Muscle layer of duodenum (tissue), 2 donors: ENCODE data around the gene ACTL10.

Experiments
- H3K27ac ChIP-seq: one replicate; pipeline ENCODE4 v1.7.0; 2013; ENCODE audit warnings: mild to moderate bottlenecking, low read length
- H3K27me3 ChIP-seq: one replicate; pipeline ENCODE4 v1.7.0; 2013; ENCODE audit warnings: low read depth, mild to moderate bottlenecking, control low read depth, low read length
- H3K36me3 ChIP-seq, 2 donors: one replicate each; pipeline ENCODE4 v1.7.0; 2013; ENCODE audit warnings: low read length in 2 of 2, control low read depth in 1 of 2, mild to moderate bottlenecking in 1 of 2; ENCODE audit not compliant: insufficient read depth in 2 of 2, control insufficient read depth in 1 of 2
- H3K4me1 ChIP-seq, 2 donors: one replicate each; pipeline ENCODE4 v1.7.0; 2013; ENCODE audit warnings: low read length in 2 of 2, mild to moderate bottlenecking in 2 of 2, control low read depth in 1 of 2, moderate library complexity in 1 of 2; ENCODE audit not compliant: insufficient read depth in 2 of 2, control insufficient read depth in 1 of 2
- H3K4me3 ChIP-seq, 2 donors: one replicate each; pipeline ENCODE4 v1.7.0; 2013; ENCODE audit warnings: low read length in 2 of 2, low read depth in 1 of 2, mild to moderate bottlenecking in 1 of 2
- H3K9me3 ChIP-seq, 2 donors: one replicate each; pipeline ENCODE4 v1.7.0; 2013; ENCODE audit warnings: low read length in 2 of 2, control low read depth in 1 of 2, mild to moderate bottlenecking in 1 of 2; ENCODE audit not compliant: control insufficient read depth in 1 of 2
- donor health status: healthy.

Gene ACTL10

DNA sequence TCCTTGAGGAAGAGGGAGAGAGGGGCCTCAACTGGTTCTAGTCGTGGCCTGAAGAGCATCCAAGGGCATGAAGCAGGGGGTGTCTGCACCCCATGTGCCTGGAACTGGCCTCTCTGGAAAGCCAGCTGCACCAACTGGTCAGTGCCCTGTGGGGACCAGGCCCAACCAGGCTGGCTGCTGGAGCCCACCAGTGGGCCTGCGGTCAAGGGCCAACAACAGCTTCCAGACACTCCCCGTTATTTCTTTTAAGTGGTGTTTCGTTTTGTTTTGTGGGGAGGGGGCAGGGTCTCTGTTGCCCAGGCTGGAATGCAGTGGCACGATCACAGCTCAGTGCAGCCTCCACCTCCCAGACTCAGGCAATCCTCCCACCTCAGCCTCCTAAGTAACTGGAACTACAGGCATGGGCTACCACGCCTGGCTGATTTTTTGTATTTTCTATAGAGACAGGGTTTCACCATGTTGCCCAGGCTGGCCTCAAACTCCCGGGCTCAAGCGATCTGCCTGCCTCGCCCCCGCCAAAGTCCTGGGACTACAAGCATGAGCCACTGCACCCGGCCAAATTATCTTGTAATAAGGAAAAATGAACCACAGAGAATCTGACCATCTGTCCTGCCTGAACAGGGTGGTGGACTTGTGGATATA is 16.5 kb upstream of the ACTL10 start:
- Histone ChIP-seq H3K27ac (no peak overlapping the region), H3K4me1 (peaks cover 11 to 25% of the 10 kb centered on the region in 2 donors)

DNA sequence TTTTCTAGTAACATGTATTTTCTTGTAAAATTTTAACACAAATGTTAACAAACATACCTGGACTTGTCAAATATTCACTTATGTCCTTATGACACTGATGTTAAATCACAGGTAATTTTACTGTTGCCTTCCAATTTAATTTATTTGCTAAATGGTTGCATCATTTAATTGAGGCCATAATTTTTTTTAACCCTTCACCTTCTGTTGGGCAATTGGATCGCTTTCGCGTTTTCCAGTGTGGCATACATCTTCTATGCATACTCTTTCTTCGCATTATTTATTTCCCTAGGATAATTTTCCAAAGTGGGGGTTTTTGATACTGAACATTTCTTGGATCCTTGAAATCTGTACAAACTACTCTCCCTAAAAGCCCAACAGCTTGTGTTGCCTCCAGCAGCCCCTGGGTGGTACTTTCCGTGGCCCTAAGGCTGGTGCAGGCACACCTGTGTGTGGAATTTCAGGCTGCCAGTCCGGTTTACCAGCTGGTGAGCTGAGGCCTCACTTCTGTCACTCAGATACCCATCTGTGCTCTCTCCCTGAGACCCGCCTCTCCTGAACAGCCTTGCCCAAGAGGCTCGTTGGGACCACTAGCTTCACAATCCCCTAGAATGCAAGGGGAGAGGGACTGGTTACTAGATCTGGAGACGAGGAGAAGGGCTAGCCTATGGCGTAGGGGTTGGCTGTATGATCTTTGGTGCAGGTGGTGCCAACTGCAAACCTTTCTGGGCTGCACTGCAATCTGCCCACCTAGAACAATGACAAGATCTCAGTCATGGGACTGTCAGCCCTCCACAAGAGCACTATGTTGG is 15.8 kb upstream of the ACTL10 start:
- H3K4me1 ChIP-seq, result peaks cover 11 to 25% of the 10 kb centered on the region in 2 donors
- H3K9me3 ChIP-seq, result no peaks in the 10 kb centered on the region
- peaks cover 0 to under 1% of the 10 kb centered on the region in 2 donors for H3K36me3 ChIP-seq
- H3K27me3 ChIP-seq, result no peaks in the 10 kb centered on the region
- no peak overlapping the region for H3K4me3 ChIP-seq
- no peak overlapping the region for H3K27ac ChIP-seq

More for the DNA sequence above, 16.5 kb upstream of the ACTL10 start:
- H3K4me3 ChIP-seq, result no peak overlapping the region
- H3K9me3 ChIP-seq, result no peaks in the 10 kb centered on the region
- peaks cover 7 to 8% of the 10 kb centered on the region in 2 donors for H3K36me3 ChIP-seq
- H3K27me3 ChIP-seq, result no peaks in the 10 kb centered on the region

DNA sequence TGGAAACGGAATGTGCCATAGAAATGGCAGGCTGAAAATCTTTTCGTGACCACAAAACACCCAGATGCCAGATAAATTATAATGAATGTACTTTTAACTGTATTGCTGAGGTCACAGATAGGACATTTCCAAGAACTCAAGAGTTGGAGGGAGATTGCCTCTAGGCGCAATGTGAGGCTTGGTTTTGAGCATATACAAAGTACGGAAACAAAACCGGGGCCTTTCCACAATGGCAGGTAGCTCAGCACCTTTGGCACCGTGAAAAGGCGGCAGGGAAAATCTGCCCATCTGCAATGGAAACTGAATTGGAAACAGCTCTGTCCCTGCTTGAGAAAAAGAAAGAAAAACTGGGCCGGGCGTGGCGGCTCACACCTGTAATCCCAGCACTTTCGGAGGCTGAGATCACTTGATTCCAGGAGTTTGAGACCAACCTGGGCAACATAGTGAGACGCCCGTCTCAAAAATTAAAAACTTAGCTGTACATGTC is 15.1 kb upstream of the ACTL10 start:
- Histone ChIP-seq H3K4me1 (peaks cover 11 to 25% of the 10 kb centered on the region in 2 donors), H3K9me3 (no peaks in the 10 kb centered on the region), H3K4me3 (no peak overlapping the region), H3K36me3 (no peaks in the 10 kb centered on the region), H3K27me3 (no peaks in the 10 kb centered on the region), H3K27ac (no peak overlapping the region)

DNA sequence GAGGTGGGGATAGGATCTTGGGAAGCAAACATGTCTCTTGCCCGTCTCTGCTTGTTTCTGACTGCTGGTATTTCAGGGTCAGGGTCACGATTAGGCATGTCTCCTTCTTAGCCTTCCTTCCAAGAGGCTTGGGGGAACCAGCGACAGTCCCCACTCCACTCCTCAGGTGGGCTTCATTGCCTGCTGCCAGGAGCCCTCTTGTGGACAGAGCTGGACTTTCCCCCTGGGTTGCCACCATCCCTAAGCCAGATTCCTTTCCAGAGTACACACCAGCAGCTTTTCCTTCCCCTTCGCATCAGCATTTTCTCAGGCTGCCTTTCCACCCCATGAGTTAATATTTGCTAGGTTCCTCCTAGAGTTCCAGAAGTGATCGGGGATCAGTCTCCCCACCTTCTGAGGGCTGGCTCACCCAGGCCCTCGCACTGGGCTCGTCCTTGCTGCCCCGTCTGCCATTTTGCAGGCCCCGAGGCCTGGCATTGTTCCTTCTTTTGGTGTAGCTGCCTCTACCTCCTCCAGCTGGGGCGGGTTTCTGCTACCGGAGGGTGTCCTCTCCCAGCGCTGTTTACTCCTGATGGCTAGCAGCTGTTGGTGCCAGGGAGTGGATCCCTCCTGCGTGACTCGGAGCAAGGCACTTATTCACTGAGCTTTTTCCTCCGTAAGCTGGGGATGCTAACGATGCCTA is 13.4 kb upstream of the ACTL10 start:
- Histone ChIP-seq H3K36me3 (peaks cover 0 to 9% of the 10 kb centered on the region in 2 donors), H3K27me3 (no peaks in the 10 kb centered on the region), H3K4me1 (peaks cover 11 to 19% of the 10 kb centered on the region in 2 donors), H3K4me3 (peak overlapping the region in 1 of 2 donors; percentile 12), H3K27ac (peak overlapping the region; percentile 58), H3K9me3 (no peaks in the 10 kb centered on the region)

DNA sequence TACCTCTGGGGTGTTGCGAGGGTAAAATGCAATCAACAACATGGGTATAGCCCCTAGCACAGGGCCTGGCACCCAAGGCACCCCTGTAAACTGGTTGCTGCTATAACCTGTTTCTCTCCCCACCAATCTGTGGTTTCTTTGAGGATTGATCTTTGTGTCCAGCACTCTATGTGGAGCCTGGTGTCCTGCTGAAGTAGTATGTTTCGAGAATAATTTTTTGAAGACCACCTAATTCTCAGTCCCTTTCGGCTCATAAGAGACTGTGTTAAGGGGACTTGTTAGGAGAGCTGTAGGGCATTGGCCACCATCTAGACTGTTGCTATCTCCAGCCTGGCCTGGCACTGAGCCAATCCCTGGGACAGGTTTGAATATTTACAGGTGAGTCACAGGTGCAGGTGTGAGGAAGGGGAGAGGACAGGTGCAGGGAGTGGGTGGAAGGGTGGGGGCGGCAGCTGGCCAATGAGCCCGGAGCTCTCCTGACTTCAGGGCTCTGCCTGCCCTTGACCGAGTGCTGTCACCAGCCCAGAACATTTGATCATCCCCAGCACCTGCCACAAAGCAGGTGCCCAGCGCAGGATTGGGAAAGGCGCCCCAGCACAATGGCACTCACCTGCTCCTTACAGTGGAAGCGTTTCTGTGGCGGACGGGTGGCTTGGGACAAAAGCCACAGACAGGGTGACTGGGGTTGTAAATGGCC is 12.7 kb upstream of the ACTL10 start:
- peaks cover 0 to 16% of the 10 kb centered on the region in 2 donors for H3K36me3 ChIP-seq
- H3K27ac ChIP-seq, result peak overlapping the region; percentile 58
- peaks cover 7 to 12% of the 10 kb centered on the region in 2 donors for H3K4me1 ChIP-seq
- no peaks in the 10 kb centered on the region for H3K9me3 ChIP-seq
- peak overlapping the region in 1 of 2 donors; percentile 12 for H3K4me3 ChIP-seq
- H3K27me3 ChIP-seq, result no peaks in the 10 kb centered on the region

DNA sequence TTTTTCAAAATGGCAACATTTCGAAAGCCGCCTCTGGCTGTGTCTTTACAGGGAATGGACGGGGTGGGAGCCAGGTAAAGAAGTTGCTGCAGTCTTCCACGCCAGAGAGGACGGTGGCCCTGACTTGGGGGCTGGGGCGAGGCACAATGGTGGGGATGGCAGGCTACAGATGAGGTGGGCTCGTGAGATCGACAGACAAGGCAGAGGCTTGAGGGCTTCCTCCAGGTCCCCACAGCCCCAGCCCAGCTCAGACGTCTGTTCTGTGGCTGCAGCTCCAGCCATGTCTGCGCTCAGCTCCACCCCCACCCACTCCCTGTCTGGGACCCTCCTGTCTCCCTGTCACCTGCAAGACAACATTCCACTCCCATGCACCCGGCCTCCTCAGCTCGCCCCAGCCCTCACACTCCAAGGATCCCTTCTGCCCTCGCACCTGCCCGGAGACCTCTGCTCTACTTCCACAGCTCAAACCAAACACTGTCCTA is 12.0 kb upstream of the ACTL10 start:
- Histone ChIP-seq H3K4me1 (peaks cover 7 to 10% of the 10 kb centered on the region in 2 donors), H3K36me3 (peaks cover 0 to 22% of the 10 kb centered on the region in 2 donors), H3K4me3 (no peak overlapping the region), H3K27me3 (no peaks in the 10 kb centered on the region), H3K27ac (no peak overlapping the region), H3K9me3 (no peaks in the 10 kb centered on the region)

DNA sequence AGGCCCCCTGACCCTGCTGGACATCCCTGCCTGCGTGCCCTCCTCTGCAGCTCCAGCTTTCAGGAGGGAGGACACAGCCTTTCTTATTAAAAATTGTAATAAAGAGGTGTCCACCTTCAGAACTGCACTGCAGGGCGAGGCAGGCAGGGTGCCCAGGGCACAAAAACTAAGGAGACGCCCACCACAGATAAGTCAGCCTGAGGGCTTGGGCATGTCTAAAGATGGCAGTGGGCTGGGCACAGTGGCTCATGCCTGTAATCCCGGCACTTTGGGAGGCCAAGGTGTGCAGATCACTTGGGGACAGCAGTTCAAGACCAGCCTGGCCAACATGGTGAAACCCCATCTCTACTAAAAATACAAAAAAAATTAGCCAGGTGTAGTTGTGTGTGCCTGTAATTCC is 11.6 kb upstream of the ACTL10 start:
- Histone ChIP-seq H3K27ac (no peak overlapping the region), H3K4me3 (no peak overlapping the region), H3K9me3 (no peaks in the 10 kb centered on the region), H3K4me1 (peaks cover 7 to 10% of the 10 kb centered on the region in 2 donors), H3K27me3 (no peaks in the 10 kb centered on the region), H3K36me3 (peaks cover 0 to 27% of the 10 kb centered on the region in 2 donors)

DNA sequence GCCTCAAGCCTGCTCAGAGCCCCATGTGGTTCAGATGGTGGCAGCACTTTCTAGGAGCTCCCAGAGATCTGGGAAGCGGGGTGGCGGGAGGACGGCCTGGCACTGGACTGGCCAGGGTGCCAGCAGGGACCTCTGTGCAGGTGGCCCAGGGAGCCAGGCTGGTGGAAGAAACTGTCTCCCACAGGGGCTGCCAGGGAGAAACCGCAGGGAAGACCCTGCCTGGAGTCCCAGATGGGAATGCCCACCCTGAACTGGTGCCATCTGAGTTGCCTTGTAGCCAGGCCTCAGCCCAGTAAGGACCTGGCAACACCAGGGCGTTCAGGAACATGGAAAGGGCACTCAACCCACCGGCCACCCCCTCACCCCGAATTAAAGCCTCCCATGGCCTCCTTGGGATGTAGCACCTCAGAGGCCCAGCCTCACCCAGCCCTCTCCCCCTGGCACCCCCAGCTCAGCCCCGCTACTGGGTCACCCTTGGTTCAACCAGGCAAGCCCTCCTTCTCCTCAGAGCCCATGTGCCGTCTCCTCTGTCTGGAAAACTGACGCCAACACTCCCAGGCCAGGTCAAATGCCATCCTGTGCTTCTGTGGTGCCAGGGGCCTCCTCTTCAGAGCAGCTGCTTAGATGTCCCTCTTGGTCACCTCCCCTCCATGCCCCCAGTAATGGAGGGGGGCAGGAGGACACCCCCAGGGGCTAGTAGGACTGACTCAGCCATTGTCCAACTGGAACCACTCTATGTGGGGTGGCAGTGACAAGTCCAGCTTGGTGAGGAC is 10.5 kb upstream of the ACTL10 start:
- no peaks in the 10 kb centered on the region for H3K9me3 ChIP-seq
- H3K4me1 ChIP-seq, result peaks cover 7 to 10% of the 10 kb centered on the region in 2 donors
- H3K4me3 ChIP-seq, result no peak overlapping the region
- H3K27me3 ChIP-seq, result no peaks in the 10 kb centered on the region
- H3K27ac ChIP-seq, result no peak overlapping the region
- H3K36me3 ChIP-seq, result peaks cover 0 to 31% of the 10 kb centered on the region in 2 donors

DNA sequence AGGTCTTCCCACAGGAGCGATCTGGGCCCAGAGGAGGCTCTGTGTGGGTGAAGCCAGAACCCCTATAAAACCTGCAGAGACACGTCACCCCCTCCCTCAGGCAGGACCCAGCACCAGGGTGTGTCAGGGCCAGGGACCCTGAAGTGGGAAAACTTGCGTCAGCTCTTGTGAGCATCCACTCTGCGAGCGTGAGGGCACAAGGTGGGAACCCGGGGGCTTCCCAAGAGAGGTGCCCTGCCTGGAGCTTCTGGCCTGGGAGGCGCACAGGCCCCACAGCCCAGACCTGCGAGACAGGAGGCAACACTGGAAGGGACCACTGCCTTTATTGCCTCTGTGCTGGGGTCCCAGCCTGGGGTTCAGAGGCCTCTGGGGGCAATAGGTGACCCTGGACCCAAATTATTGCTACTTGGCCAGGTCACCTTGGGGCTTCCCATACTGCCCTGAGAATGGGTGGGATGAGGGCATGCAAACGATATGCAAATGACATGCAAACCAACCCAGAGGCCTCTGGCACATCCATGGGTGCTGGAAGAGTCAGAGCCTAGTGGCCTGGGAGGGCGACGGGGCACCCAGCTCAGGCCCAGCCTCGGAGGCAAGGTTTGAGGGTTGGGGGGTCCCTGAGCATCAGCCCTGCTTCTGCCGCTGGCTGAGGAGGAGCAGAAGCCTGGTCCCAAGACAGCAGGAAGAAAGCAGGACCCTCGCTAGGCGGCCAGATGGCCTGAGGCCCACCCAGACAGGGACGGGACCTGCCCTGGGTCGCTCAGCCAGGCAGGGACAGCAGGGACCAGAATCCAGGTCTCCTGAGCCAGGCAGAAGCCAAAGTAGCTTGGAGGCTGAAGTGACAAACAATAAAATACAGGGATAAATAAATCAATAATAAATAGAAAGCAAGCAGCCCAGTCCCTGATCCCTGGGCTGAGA is 9.7 kb upstream of the ACTL10 start:
- H3K4me1 ChIP-seq, result peaks cover 7 to 10% of the 10 kb centered on the region in 2 donors
- no peak overlapping the region for H3K27ac ChIP-seq
- H3K27me3 ChIP-seq, result no peaks in the 10 kb centered on the region
- no peaks in the 10 kb centered on the region for H3K9me3 ChIP-seq
- no peak overlapping the region for H3K4me3 ChIP-seq
- peaks cover 0 to 31% of the 10 kb centered on the region in 2 donors for H3K36me3 ChIP-seq
